GF-D8 (cell line): Measurements from ENCODE around the gene TRIM47.

ENCODE experiments used
- DNase-seq: peaks from one replicate; lab custom pipeline; 2025; lab: John Stamatoyannopoulos, UW

Gene TRIM47

DNA sequence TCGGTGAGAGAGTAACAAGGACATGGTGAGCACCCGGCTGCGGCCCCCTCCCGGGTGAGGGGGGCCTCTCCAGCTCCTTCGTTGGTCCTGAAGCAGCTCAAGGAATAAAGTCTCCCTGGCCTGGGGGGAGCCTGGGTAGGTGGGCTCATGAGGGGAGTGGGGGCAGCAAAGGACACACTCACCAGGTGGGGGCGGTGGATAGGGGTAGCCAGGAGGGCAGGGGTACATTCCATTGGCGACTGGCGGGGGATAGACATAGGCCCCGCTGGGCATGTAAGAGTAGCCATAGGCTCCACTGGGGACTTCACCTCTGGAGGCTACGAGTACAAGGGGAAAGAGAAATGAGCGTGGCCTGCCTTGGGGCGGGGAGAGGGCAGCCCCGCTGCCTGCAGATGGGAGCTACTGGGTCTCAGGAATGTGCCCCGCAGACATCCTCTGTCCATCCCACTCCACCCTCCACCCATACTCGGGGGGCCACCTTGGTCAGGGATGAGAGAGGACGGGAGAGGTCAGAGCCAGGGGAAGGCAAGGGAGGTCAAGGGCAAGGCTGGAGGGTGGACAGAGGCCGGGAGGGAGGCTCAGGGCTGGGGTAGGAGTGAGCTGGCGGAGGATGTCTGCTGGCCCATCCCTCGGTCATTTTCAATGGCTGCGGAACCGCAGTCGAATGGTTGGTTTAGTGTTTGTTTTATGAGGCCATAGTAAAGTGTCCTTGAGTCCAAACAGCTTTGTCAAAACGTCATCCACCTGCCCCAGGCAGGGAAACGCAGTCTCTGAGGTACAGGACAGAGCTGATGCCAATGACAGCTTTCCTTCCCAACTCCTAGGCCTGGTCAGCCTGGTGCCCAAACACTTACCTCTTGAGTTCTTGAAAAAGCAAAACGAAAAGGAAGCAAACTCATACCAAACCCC is 30.5 kb downstream of the TRIM47 start:
- no peak for DNase-seq

GRCh38 chr17:75846692-75847613 is 31.4 kb downstream of the TRIM47 start:
- no peak for DNase-seq

DNA sequence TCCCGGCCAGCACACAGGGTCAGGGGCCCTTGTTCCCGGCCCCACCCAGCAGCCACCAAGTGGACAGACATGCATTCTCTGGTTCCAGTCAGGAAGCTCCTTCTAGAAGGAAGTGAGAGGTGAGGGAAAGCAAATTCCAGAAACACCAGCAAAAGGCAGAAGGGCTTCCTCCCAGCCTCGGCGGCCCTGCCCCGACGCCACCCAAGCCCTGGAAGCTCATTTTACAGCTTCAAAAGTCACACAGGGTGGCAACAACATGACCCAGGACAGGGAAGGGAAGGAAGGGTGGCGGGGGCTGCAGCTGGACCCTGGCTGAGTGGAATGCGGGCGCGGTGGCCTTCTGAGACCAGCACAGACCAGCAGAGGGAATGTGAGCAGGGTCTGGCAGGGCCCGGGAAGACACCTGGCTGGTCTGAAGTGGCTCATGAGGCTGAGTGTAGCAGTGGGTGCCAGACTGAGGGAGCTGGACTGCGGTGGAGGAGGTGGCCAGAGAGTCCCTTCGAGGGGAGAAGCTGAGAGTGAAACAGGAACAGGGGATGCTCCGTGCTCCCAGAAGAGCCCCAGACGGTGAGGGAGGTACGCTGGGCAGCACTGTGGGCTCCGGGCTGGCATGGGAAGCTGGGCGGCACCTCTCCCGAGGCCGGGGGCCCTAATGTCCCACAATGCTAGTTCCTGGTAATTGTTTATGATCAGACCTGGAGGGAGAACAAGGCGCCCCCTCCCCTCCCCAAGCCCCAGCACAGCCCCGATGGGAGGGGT is 32.3 kb downstream of the TRIM47 start:
- no peak for DNase-seq

GRCh38 chr17:75845058-75845711 is 33.2 kb downstream of the TRIM47 start:
- DNase-seq, result peak; percentile 96

- DNase-seq, result peak; percentile 70
Observed at GRCh38 chr17:75844530-75845057, 33.8 kb downstream of the TRIM47 start.

GRCh38 chr17:75843577-75844529 is 34.5 kb downstream of the TRIM47 start, which contains the start of gene UNC13D:
UNC13D (minus strand) TSS chr17:75844404; CDS start chr17:75844337, 67 bp downstream.
- peak; percentile 93 for DNase-seq

- DNase-seq, result no peak
Observed at GRCh38 chr17:75842963-75843576, 35.3 kb downstream of the TRIM47 start.

DNA sequence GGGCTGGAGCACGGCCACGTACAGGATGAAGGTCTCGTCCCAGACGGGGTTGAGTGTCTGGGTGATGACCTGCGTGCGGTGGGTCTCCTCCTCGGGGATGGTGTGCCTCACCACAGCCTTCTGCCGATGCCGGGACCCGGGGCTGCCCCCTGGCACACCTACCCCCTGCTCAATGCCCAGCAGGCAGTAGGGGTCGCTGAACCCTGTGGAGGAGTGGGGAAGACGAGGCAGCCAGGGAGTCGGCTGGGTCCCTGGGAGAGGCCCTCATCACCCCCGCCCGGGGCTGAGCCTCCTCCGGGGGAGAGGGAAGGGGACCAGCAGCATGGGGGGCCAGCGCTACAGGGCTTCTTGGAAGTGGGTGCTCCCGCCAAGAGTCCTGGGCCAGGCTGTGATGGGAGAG is 36.0 kb downstream of the TRIM47 start:
- DNase-seq, result no peak

- DNase-seq, result no peak
Observed at GRCh38 chr17:75840799-75841164, 37.6 kb downstream of the TRIM47 start.

DNA sequence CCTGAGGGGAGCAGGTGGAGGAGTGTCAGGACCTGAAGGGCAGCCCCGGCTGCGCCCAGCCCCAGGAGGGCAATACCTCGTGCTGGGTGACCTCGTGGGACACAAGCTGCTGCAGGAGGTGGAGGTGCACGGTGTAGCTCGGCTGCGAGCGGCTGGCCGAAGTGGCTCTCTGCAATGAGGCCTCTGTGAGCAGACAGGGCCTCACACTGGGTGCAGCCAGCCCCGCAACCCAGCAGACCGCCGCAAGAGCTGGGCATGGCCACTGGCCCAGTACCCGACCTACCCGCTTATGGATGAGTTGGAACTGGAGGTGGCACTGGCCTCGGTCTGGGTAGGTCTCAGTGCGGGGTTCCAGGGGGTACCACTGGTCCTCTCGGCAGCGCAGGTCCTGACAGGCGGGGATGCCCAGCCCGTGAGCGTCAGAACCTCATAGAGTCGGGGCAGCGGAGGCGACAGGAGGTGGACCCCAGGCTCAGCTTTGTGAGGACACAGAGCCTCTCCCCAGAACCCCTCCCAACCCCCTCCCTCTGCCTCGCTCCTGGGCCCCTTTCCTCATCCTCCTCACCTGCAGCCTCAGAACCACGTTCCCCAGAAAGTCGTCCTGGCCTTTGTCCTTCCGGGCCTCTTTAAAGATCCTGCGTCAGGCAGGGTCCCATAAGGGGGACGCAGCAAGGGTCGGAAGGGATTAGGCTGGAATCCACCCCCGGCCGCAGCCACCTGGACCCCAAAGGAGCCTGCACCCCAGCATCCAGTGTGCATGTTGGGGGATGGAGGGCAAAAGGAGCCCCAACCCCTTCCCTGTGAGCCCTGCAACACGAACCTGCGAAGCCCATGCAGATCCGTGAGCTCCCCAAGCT is 38.2 kb downstream of the TRIM47 start:
- no peak for DNase-seq

GRCh38 chr17:75838410-75838809 is 40.0 kb downstream of the TRIM47 start:
- no peak for DNase-seq

- DNase-seq, result no peak
Observed at GRCh38 chr17:75837899-75838298, 40.5 kb downstream of the TRIM47 start.

DNA sequence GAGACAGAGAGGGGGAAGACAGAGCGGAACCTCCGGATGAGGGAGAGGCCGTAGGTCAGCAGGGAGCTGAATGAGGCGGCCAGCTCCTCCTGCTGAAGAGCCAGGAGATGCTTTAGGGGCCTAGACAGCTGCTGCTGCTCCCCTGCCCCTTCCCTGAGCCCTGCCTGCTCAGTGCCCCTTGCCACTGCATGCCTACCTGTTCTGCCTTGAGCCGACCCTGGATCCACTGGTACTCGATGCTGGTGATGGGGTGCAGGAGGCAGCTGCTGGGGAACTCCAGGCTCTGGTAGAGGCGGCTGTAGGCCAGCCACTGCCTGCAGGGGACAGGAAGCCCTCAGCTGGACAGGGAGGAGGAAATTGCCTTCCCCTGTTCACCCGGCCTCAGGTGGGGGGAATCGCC is 41.8 kb downstream of the TRIM47 start:
- no peak for DNase-seq

DNA sequence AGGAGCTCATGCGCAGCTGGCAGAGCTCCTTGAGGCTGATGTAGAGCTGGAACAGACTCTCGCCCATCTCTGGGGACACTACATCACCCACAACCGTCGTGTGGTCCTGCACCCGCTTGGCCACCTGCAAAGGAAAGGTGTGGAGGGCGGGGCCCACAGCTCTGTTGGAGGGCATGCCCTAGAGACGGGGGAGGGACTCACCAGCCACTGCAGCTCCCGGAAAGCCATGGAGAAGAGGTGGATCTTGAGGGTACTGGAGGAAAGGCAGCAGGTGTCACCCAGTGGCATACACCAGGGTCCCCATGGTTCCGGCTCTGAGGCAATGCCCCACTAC is 42.8 kb downstream of the TRIM47 start:
- no peak for DNase-seq

- DNase-seq, result no peak
Observed at GRCh38 chr17:75834928-75835653, 43.3 kb downstream of the TRIM47 start.

- no peak for DNase-seq
Observed at GRCh38 chr17:75834279-75834920, 44.0 kb downstream of the TRIM47 start.

GRCh38 chr17:75832652-75833400 is 45.6 kb downstream of the TRIM47 start:
- peak; percentile 25 for DNase-seq
